ENCODE data around the gene RNMT.

Gene RNMT

GRCh38 chr18:13793819-13794218, 67.3 kb downstream of the RNMT start:
- TF ChIP-seq GATA2 (IDR thresholded peaks at IDR 0.05; ENCODE audit: low read depth, low read length), result no peak
- no peak for TF ChIP-seq GATA3 (IDR thresholded peaks at IDR 0.05; ENCODE audit: low read depth, low read length)

- TF ChIP-seq GATA3 (IDR thresholded peaks at IDR 0.05; ENCODE audit: low read depth, low read length) (no peak), GATA2 (IDR thresholded peaks at IDR 0.05; ENCODE audit: low read depth, low read length) (no peak)
These were observed 70.0 kb downstream of the RNMT start for GRCh38 chr18:13796515-13796914.

DNA sequence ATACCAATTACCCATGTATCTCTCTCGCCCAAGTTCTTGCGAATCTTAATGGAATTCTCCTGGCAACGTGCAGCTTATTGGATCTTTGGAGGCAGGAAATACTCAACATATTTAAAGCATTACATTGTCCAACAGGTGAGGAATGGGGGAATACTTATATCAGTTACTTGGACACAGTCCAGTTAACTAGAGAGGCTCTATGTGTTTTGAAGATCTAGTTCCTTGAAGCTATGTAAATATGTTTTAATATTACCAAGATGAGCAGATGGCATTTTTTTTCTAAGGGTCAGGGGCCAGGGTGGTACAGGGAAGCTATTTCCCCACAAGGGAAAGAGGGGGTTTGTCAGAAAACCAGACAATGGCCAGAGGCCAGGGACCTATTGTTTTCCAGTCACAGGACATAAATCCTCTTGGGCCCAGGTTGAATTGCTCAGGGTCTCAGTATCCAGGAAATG, 70.7 kb downstream of the RNMT start:
- TF ChIP-seq GATA3 (IDR thresholded peaks at IDR 0.05; ENCODE audit: low read depth, low read length) (no peak), GATA2 (IDR thresholded peaks at IDR 0.05; ENCODE audit: low read depth, low read length) (no peak)

GRCh38 chr18:13799396-13799795, 72.9 kb downstream of the RNMT start:
- TF ChIP-seq GATA2 (IDR thresholded peaks at IDR 0.05; ENCODE audit: low read depth, low read length), result no peak
- no peak for TF ChIP-seq GATA3 (IDR thresholded peaks at IDR 0.05; ENCODE audit: low read depth, low read length)

DNA sequence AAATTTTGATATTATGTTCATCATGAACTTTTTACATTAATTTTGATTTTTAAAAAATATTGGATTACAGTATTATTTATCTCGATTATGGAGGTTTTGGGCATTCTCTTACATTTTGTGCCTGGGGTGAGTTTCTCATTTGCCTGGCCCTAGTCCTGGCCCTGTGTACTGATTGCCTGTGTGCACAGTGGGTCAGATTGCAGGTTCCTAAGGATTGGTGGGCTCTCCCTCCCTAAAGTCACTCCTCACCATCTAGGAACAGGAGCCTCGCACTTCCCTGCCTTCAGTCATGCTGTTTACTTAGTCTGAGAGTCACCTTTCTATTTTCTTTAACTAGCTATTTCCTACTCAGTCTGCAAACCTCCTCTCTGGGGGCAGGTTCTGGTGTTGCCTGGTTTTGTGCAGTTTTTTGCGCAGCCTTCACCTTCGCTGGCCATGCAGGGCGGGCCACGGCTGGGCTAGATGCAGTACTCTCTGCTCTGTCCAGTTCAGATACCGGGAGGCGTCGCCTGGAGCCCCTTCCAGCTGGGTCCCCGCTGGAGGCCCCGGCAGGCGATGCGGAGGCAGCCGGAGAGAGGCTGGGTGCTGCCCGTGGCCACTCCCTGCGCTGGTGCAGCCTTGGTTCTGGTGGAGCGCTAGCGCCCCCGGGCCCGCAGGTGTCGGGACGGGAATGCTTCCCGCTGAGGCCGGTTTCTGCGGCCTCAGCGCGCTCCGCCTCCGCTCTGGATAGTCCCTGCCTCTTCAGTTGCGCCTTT, 74.2 kb downstream of the RNMT start:
- TF ChIP-seq GATA2 (IDR thresholded peaks at IDR 0.05; ENCODE audit: low read depth, low read length) (no peak), GATA3 (IDR thresholded peaks at IDR 0.05; ENCODE audit: low read depth, low read length) (no peak)

DNA sequence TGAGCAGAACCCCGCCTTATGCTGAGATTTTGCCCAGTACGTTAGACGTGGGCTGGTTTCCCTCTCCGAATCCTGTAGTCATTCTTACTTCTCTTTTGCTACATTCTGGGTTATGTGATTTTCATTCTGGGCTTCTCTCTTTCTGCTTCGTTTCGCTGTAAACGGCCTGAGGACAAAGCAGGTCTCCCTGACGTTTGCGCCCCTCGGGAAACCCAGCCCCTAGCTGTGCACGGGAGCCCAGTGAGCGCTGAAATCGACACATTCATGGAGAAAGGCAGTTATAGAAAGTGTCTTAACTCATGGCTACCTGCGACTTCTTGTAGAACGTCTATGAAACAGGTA, 74.8 kb downstream of the RNMT start:
- TF ChIP-seq GATA3 (IDR thresholded peaks at IDR 0.05; ENCODE audit: low read depth, low read length) (no peak), GATA2 (IDR thresholded peaks at IDR 0.05; ENCODE audit: low read depth, low read length) (no peak)

- TF ChIP-seq GATA2 (IDR thresholded peaks at IDR 0.05; ENCODE audit: low read depth, low read length) (no peak), GATA3 (IDR thresholded peaks at IDR 0.05; ENCODE audit: low read depth, low read length) (no peak)
These were observed 77.8 kb downstream of the RNMT start for GRCh38 chr18:13804305-13804704.

GRCh38 chr18:13808294-13809042, 82.0 kb downstream of the RNMT start:
- TF ChIP-seq GATA3 (IDR thresholded peaks at IDR 0.05; ENCODE audit: low read depth, low read length) (no peak), GATA2 (IDR thresholded peaks at IDR 0.05; ENCODE audit: low read depth, low read length) (no peak)

GRCh38 chr18:13809043-13809430, 82.6 kb downstream of the RNMT start:
- TF ChIP-seq GATA3 (IDR thresholded peaks at IDR 0.05; ENCODE audit: low read depth, low read length) (no peak), GATA2 (IDR thresholded peaks at IDR 0.05; ENCODE audit: low read depth, low read length) (no peak)

DNA sequence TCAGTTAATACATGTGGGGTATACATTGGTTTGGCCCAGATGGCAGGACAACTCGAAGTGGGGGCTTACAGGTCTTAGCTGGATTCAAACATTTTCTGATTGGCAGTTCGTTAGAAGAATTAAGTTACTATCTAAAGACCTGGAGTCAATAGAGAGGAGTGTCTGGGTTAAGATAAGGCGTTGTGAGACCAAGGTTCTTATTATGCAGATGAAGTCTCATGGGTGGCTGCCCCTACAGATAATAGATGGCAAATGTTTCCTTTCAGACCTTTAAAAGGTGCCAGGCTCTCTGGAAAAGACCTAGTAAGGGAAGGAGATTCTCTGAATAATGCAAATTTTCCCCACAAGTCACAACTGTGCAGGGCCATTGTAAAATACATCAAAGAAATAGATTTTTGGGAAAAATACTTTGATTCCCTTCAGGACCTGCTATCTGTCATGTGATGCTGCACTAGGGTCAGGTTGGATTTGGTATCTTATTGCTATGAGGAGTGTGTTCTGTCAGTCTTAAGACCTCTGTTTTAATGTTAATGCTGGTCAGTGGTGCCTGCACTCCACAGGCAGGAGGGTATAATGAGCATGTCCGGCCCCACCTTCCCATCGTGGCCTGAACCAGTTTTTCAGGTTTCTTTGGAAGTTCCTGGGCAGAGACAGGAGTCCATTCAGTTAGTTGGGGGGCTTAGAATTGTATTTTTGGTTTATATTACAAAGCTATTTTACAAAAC, 83.2 kb downstream of the RNMT start:
- TF ChIP-seq GATA3 (IDR thresholded peaks at IDR 0.05; ENCODE audit: low read depth, low read length) (no peak), GATA2 (IDR thresholded peaks at IDR 0.05; ENCODE audit: low read depth, low read length) (no peak)

- no peak for TF ChIP-seq GATA2 (IDR thresholded peaks at IDR 0.05; ENCODE audit: low read depth, low read length)
- no peak for TF ChIP-seq GATA3 (IDR thresholded peaks at IDR 0.05; ENCODE audit: low read depth, low read length)
These were observed 84.5 kb downstream of the RNMT start for GRCh38 chr18:13810950-13811485.

DNA sequence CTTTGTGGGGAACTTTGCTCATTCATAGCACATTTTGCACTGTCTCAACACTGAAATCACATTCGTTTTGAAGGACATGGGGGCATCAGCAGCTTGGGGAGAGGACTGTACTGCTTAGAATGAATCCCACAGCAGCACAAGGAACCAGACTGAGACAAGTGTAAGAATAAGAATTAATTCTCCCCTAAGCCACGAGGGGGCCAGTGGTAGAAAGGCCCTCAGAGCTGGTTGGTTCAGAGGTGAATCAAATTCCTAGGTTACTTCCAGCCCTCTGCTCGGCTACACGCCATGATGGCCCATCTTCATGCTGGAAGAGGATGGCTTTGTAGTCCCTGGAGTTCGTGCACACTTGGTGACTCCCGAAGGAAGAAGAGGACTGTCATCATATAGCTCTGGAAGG, 85.5 kb downstream of the RNMT start:
- no peak for TF ChIP-seq GATA2 (IDR thresholded peaks at IDR 0.05; ENCODE audit: low read depth, low read length)

DNA sequence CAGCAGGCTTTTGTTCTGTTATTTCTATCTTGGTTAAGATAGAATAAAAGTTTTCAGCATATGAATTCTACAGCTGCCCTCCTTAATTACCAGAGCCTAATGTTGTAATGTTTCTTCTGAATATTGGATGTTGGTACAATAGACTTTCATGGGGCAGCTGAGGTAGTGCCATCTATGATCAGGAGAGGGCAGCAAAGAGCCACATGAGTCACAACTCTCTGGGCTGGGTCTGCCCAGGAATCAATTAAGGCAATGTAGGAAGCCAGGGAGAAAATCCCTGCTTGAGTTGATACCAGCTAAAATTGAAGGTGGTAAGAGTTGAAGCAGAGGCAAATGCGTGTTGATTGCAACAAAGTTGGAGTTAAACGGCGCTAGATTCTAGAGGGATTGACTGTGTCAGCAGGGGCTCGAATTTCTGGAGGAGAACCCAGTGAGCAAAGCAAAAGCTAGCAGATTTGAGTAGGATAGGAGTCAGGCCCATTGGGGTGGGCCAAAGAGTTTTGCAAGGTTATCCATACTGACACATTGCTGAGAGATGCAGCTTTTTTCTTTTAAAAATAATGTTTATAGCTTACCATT, 86.9 kb downstream of the RNMT start:
- no peak for TF ChIP-seq GATA3 (IDR thresholded peaks at IDR 0.05; ENCODE audit: low read depth, low read length)
- no peak for TF ChIP-seq GATA2 (IDR thresholded peaks at IDR 0.05; ENCODE audit: low read depth, low read length)

Measured in SH-SY5Y (cell line).